ENCODE results near the gene ECD. TPM values are rescaled to one million over a fixed set of nuclear protein-coding genes. Genes with fewer than 3 reads are reported as not detected.

The ECD gene
- polyA plus RNA-seq, 6 donors from 2014 or later = 25.5 to 32.3 (median 28.5) TPM

- Mint-ChIP-seq H3K9me3 (no peaks in the 10 kb centered on the region), H3K4me3 (no peak overlapping the region)
- DNase-seq = no peak
These were observed 81.0 kb downstream of the ECD start for GRCh38 chr10:73086816-73087215.

DNA sequence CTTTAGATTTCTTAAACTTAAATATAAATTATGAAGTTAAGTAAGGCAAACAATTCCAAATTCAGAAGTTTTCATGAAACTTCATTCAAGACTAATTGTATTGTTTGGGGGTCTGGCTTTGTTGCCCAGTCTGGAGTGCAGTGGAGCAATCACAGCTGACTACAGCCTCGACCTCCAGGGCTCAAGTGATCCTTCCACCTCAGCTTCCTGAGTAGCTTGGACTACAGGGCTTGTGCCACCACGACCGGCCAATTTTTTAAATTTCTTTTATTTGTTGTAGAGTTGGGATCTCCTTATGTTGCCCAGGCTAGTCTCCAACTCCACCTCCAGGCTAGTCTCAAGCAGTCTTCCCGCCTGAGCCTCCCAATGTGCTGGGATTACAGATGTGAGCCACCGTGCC, 83.6 kb downstream of the ECD start:
- no peak for ATAC-seq (ENCODE audit: low read depth in 2 of 2)

More at GRCh38 chr10:73086816-73087215, 81.0 kb downstream of the ECD start:
- Mint-ChIP-seq H3K27ac (peak overlapping the region in 1 of 6 donors; percentile 10), H3K36me3 (no peaks in the 10 kb centered on the region), H3K27me3 (no peaks in the 10 kb centered on the region), H3K4me1 (peaks cover 4 to 19% (median 17%) of the 10 kb centered on the region in 3 donors)
- no peak for ATAC-seq (ENCODE audit: low read depth in 2 of 2)

More for the DNA sequence above, 83.6 kb downstream of the ECD start:
- no peak overlapping the region for H3K4me3 Mint-ChIP-seq
- peak overlapping the region in 1 of 6 donors; percentile 42 for H3K27ac Mint-ChIP-seq
- H3K36me3 Mint-ChIP-seq = no peaks in the 10 kb centered on the region
- H3K9me3 Mint-ChIP-seq = no peaks in the 10 kb centered on the region
- no peaks in the 10 kb centered on the region for H3K27me3 Mint-ChIP-seq
- no peak for DNase-seq
- peaks cover 3 to 22% (median 21%) of the 10 kb centered on the region in 3 donors for H3K4me1 Mint-ChIP-seq

Other genes starting within 250 kb of the ECD start
- not detected for gene PLA2G12B, start 213.2 kb downstream of the ECD start, polyA plus RNA-seq (ENCODE audit: low read depth in 6 of 6)
- 10 to 100 TPM; 27.9 to 69.6 (median 41.6) TPM for gene P4HA1, start 71.1 kb downstream of the ECD start, polyA plus RNA-seq (ENCODE audit: low read depth in 6 of 6)
- gene NUDT13, start 57.6 kb downstream of the ECD start, polyA plus RNA-seq (ENCODE audit: low read depth in 6 of 6) = 1 to 10 TPM in 5 of 6 donors, not detected in 1; 1.4 to 2.4 (median 1.8) TPM
- gene FAM149B1, start 111 bp upstream of the ECD start, polyA plus RNA-seq (ENCODE audit: low read depth in 6 of 6) = 1 to 10 TPM; 5.0 to 6.7 (median 5.8) TPM
- gene DNAJC9, start 79.2 kb upstream of the ECD start, polyA plus RNA-seq (ENCODE audit: low read depth in 6 of 6) = 10 to 100 TPM; 20.7 to 33.2 (median 24.6) TPM
- gene MRPS16, start 84.6 kb upstream of the ECD start, polyA plus RNA-seq (ENCODE audit: low read depth in 6 of 6) = 100 to 1,000 TPM in 3 of 6 donors, 10 to 100 TPM in 3; 80.9 to 120 (median 99.7) TPM
- under 1 TPM in 3 of 6 donors, not detected in 3; 0.09 to 0.26 (median 0.18) TPM for gene CFAP70, start 190.9 kb upstream of the ECD start, polyA plus RNA-seq (ENCODE audit: low read depth in 6 of 6)
- gene ANXA7, start 246.1 kb upstream of the ECD start, polyA plus RNA-seq (ENCODE audit: low read depth in 6 of 6) = 100 to 1,000 TPM; 113 to 199 (median 135) TPM